ENCODE results near the gene TPSAB1. TPM values are rescaled to one million over a fixed set of nuclear protein-coding genes. Genes with fewer than 3 reads are reported as not detected.

TPSAB1 gene
- total and polyA plus RNA-seq, 2 donors from 2014 or later, result 1.6 to 156 TPM

DNA sequence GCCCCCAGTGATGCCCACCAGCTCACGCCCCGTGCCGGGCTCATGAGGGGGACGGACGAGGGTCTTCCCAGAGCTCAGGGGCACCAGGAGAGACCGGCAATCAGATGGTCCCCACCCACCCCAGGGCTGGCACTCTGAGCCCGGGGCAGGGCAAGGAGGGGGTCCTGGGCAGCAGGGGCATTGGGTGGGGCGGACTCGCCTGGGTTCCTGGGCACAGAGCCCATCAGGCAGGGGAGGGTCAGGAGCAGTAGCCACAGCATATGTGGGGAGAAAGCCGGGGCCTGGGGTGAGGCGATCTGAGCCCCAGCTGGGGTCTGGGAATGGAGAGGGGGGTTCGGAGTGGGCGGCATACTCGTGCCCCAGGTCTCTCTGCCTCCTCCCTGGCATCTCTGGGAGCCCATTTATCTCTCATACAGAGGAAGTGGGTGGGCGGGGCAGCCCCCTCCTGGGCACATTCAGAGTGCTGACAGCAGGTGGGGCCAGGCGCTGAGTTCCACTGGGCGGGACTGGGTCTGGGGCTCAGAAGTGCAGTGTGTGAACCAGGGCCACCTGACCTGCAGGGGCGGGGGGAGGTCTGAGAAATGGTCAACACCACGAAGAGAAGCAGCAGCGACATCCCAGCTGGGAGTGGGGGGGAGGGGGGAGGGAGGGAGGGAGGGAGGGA lies 48.4 kb downstream of the TPSAB1 start:
- Histone ChIP-seq H3K9me3 (ENCODE audit: control insufficient read depth in 2 of 3, insufficient read depth in 1 of 3, low read length in 3 of 3) (no peaks in the 10 kb centered on the region), H3K4me3 (ENCODE audit: low read length in 3 of 3) (no peak overlapping the region), H3K4me1 (ENCODE audit: control insufficient read depth in 2 of 3, insufficient read depth in 2 of 3, low read depth in 1 of 3, low read length in 3 of 3) (peaks cover 0 to 4% (median 0%) of the 10 kb centered on the region in 3 donors), H3K9ac (ENCODE audit: low read length in 3 of 3) (no peak overlapping the region), H3K27me3 (ENCODE audit: control insufficient read depth, insufficient read depth, low read length) (peaks cover 13% of the 10 kb centered on the region), H3K27ac (ENCODE audit: low read depth in 2 of 2, low read length in 2 of 2) (no peak overlapping the region), H3K36me3 (ENCODE audit: control insufficient read depth in 2 of 3, insufficient read depth in 3 of 3, low read length in 3 of 3) (no peaks in the 10 kb centered on the region)
- intact Hi-C loops (cut with DNase I), result no loop called here
- TF ChIP-seq, protein P1, sequence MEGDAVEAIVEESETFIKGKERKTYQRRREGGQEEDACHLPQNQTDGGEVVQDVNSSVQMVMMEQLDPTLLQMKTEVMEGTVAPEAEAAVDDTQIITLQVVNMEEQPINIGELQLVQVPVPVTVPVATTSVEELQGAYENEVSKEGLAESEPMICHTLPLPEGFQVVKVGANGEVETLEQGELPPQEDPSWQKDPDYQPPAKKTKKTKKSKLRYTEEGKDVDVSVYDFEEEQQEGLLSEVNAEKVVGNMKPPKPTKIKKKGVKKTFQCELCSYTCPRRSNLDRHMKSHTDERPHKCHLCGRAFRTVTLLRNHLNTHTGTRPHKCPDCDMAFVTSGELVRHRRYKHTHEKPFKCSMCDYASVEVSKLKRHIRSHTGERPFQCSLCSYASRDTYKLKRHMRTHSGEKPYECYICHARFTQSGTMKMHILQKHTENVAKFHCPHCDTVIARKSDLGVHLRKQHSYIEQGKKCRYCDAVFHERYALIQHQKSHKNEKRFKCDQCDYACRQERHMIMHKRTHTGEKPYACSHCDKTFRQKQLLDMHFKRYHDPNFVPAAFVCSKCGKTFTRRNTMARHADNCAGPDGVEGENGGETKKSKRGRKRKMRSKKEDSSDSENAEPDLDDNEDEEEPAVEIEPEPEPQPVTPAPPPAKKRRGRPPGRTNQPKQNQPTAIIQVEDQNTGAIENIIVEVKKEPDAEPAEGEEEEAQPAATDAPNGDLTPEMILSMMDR (IDR thresholded peaks at IDR 0.05; ENCODE audit: borderline replicate concordance, extremely low read depth, insufficient read depth), result no peak
- DNase-seq (peak in 1 of 5 donors; percentile 40), FAIRE-seq (no peak)

DNA sequence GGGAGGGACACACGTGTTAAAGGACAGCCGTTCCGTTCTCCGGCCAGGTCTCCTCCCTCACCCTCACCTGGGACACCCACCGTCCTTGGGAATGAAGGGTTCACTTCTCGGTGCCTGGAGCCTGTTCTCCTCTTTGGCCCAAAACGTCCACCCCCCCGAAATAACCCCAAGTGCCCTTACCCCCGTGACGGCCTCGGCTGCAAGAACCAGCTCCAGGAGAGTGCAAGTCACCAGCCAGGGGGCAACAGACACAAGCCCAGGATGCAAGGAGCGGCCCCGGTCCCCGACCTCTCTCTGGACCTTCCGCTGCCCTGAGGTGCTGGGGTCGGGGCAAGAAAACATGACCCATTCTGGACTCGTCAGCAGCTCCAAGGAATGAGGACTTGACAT lies 49.0 kb downstream of the TPSAB1 start:
- Histone ChIP-seq H3K9me3 (ENCODE audit: control insufficient read depth in 2 of 3, insufficient read depth in 1 of 3, low read length in 3 of 3) (no peaks in the 10 kb centered on the region), H3K4me3 (ENCODE audit: low read length in 3 of 3) (no peak overlapping the region), H3K9ac (ENCODE audit: low read length in 3 of 3) (no peak overlapping the region), H3K4me1 (ENCODE audit: control insufficient read depth in 2 of 3, insufficient read depth in 2 of 3, low read depth in 1 of 3, low read length in 3 of 3) (peaks cover 0 to 4% (median 0%) of the 10 kb centered on the region in 3 donors), H3K27me3 (ENCODE audit: control insufficient read depth, insufficient read depth, low read length) (peaks cover 13% of the 10 kb centered on the region), H3K27ac (ENCODE audit: low read depth in 2 of 2, low read length in 2 of 2) (no peak overlapping the region), H3K36me3 (ENCODE audit: control insufficient read depth in 2 of 3, insufficient read depth in 3 of 3, low read length in 3 of 3) (no peaks in the 10 kb centered on the region)
- intact Hi-C loops (cut with DNase I), result no loop called here
- FAIRE-seq, result no peak
- DNase-seq, result peak in 1 of 5 donors; percentile 69
- TF ChIP-seq, protein P1 (IDR thresholded peaks at IDR 0.05; ENCODE audit: borderline replicate concordance, extremely low read depth, insufficient read depth), result no peak

DNA sequence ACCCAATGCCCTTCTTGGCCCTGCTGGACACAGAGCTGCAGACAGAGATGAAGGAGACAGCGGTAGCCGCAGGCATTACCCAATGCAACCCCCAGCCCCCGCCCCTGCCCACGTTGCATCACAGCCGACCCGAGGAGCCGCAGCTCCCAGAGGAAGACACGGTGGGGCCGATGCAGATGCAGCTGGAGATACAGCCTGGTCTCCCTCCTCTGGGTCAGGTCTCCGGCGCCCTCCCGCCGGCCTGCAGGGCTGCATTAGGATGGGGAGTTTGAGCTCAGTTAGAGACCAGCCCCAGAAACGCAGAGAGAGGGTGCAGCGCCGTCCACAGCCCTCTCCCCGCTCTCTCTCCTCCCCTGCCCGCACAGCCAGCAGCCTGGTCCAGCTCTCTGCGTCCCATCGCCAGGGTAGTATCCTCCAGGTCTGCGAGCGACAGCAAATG lies 49.6 kb downstream of the TPSAB1 start:
- TF ChIP-seq, protein P1 (IDR thresholded peaks at IDR 0.05; ENCODE audit: borderline replicate concordance, extremely low read depth, insufficient read depth), result no peak
- intact Hi-C loops (cut with DNase I), result no loop called here

More for the DNA sequence above, 49.6 kb downstream of the TPSAB1 start:
- peaks cover 13% of the 10 kb centered on the region for H3K27me3 ChIP-seq (ENCODE audit: control insufficient read depth, insufficient read depth, low read length)
- no peak overlapping the region for H3K4me3 ChIP-seq (ENCODE audit: low read length in 3 of 3)
- no peak overlapping the region for H3K9ac ChIP-seq (ENCODE audit: low read length in 3 of 3)
- H3K27ac ChIP-seq (ENCODE audit: low read depth in 2 of 2, low read length in 2 of 2), result no peak overlapping the region
- H3K36me3 ChIP-seq (ENCODE audit: control insufficient read depth in 2 of 3, insufficient read depth in 3 of 3, low read length in 3 of 3), result no peaks in the 10 kb centered on the region
- no peaks in the 10 kb centered on the region for H3K9me3 ChIP-seq (ENCODE audit: control insufficient read depth in 2 of 3, insufficient read depth in 1 of 3, low read length in 3 of 3)
- DNase-seq (peak in 1 of 5 donors; percentile 72), FAIRE-seq (no peak)
- peaks cover 0 to 4% (median 0%) of the 10 kb centered on the region in 3 donors for H3K4me1 ChIP-seq (ENCODE audit: control insufficient read depth in 2 of 3, insufficient read depth in 2 of 3, low read depth in 1 of 3, low read length in 3 of 3)

All from kidney (tissue), 14 donors.